ENCODE measurements around the gene HBQ1. TPM values are rescaled to one million over a fixed set of nuclear protein-coding genes. Genes with fewer than 3 reads are reported as not detected.

Gene HBQ1
- total RNA-seq, 1 experiment from 2014 or later = not detected

DNA sequence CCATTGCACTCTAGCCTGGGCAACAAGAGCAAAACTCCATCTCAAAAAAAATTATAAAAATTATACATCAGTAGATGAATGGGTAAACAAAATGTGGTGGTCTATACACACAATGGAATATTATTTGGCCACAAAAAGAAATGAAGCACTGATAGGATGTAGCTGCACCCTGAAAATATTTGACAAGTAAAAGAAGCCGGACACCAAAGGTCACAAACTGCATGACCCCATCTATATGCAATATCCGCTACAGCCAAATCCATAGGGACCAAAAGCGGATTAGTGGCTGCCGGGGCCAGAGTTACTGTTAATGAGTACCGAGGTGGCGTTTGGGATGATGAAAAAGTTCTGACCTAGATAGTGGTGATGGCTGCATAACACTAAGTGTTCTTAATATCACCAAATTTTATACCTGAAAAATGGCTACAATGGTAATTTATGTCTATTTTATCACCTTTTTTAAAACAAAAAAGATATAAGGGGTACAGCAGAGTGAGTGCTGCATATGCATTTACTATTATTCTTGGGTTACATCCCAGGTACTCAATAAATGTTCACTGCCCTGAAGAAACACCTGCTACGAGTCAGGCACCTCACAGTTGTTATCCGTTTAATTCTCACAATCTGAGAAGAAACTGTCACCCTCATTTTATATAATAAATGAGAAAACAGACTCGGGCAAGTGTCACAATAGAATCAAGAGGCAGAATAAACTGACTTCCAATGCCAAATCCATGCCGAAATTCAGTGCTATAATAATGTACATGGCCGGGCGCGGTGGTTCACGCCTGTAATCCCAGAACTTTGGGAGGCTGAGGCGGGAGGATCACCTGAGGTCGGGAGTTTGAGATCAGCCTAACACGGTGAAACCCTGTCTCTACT lies 807 bp upstream of the HBQ1 start:
- peaks cover 5% of the 10 kb centered on the region; the same call in 1 of the 2 replicates for H3K4me1 ChIP-seq (ENCODE audit: insufficient read depth, low read length)
- H3K36me3 ChIP-seq (ENCODE audit: low read depth, low read length) = no peaks in the 10 kb centered on the region
- no peaks in the 10 kb centered on the region for H3K9me2 ChIP-seq (replicated peaks; ENCODE audit: low read length)
- no peak overlapping the region for H3K27ac ChIP-seq (ENCODE audit: low read length)
- ChIA-PET CTCF (no interaction called here), POLR2A (ENCODE audit: unreplicated experiment) (no interaction called here)
- DNase-seq = no peak
- no peak overlapping the region for H3K9ac ChIP-seq (ENCODE audit: low read length)
- TF ChIP-seq EZH2 (IDR thresholded peaks at IDR 0.05; ENCODE audit: low read length, unreplicated experiment) (no peak), EZH2phosphoT487 (IDR thresholded peaks at IDR 0.05; ENCODE audit: borderline replicate concordance, low read length) (no peak)
- TF ChIP-seq, protein P1, sequence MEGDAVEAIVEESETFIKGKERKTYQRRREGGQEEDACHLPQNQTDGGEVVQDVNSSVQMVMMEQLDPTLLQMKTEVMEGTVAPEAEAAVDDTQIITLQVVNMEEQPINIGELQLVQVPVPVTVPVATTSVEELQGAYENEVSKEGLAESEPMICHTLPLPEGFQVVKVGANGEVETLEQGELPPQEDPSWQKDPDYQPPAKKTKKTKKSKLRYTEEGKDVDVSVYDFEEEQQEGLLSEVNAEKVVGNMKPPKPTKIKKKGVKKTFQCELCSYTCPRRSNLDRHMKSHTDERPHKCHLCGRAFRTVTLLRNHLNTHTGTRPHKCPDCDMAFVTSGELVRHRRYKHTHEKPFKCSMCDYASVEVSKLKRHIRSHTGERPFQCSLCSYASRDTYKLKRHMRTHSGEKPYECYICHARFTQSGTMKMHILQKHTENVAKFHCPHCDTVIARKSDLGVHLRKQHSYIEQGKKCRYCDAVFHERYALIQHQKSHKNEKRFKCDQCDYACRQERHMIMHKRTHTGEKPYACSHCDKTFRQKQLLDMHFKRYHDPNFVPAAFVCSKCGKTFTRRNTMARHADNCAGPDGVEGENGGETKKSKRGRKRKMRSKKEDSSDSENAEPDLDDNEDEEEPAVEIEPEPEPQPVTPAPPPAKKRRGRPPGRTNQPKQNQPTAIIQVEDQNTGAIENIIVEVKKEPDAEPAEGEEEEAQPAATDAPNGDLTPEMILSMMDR (conservative IDR thresholded peaks at IDR 0.05; ENCODE audit: low read depth, low read length) = no peak
- H3K79me2 ChIP-seq (ENCODE audit: low read length) = no peaks in the 10 kb centered on the region
- ATAC-seq = no peak
- H3K4me2 ChIP-seq (ENCODE audit: low read length) = no peak overlapping the region
- H3K9me3 ChIP-seq (ENCODE audit: low read length) = no peaks in the 10 kb centered on the region
- no TSS peak for BruUV-seq (replicated peaks)
- H3F3A ChIP-seq (ENCODE audit: low read length, unreplicated experiment) = no peaks in the 10 kb centered on the region
- H3K27me3 ChIP-seq (ENCODE audit: low read length) = peaks cover 17% of the 10 kb centered on the region
- intact Hi-C loops (cut with micrococcal nuclease) = loop anchor here (2.0 kb wide), 1 partner anchor 73 kb away; no protein-coding TSS in a partner anchor
- H4K20me1 ChIP-seq (ENCODE audit: low read length) = no peaks in the 10 kb centered on the region
- H3K4me3 ChIP-seq (ENCODE audit: low read length) = no peak overlapping the region
- no peak overlapping the region for H2AFZ ChIP-seq (ENCODE audit: low read length)

DNA sequence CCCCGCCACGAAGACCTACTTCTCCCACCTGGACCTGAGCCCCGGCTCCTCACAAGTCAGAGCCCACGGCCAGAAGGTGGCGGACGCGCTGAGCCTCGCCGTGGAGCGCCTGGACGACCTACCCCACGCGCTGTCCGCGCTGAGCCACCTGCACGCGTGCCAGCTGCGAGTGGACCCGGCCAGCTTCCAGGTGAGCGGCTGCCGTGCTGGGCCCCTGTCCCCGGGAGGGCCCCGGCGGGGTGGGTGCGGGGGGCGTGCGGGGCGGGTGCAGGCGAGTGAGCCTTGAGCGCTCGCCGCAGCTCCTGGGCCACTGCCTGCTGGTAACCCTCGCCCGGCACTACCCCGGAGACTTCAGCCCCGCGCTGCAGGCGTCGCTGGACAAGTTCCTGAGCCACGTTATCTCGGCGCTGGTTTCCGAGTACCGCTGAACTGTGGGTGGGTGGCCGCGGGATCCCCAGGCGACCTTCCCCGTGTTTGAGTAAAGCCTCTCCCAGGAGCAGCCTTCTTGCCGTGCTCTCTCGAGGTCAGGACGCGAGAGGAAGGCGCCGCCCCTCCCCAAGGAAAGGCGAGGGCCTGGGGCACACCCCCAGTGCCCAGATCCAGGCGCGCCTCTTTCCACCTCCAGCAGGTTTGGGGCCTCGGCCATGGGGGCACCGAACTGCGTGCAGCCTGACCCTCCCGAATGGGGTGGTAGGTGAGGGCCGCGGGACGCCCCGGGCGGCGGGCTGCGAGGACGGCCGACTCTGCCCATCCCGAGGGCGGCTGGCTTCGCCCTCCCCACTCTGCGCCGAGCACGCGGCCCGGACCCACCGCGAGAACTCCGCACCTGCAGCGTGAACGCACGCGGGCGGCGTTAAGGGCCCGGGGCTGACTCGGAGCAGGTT lies 664 bp downstream of the HBQ1 start:
- peak overlapping the region; percentile 81 for H2AFZ ChIP-seq (ENCODE audit: low read length)
- no peaks in the 10 kb centered on the region for H3K9me2 ChIP-seq (replicated peaks; ENCODE audit: low read length)
- H4K20me1 ChIP-seq (ENCODE audit: low read length) = no peaks in the 10 kb centered on the region
- intact Hi-C loops (cut with micrococcal nuclease) = loop anchor here (2.0 kb wide), 1 partner anchor 74 kb away; no protein-coding TSS in a partner anchor
- no TSS peak for BruUV-seq (replicated peaks)
- no peaks in the 10 kb centered on the region for H3K36me3 ChIP-seq (ENCODE audit: low read depth, low read length)
- H3K27ac ChIP-seq (ENCODE audit: low read length) = no peak overlapping the region
- H3K4me2 ChIP-seq (ENCODE audit: low read length) = peak overlapping the region; percentile 76
- H3K9me3 ChIP-seq (ENCODE audit: low read length) = no peaks in the 10 kb centered on the region
- no peak overlapping the region for H3K9ac ChIP-seq (ENCODE audit: low read length)
- POLR2A ChIA-PET (ENCODE audit: unreplicated experiment) = no interaction called here
- TF ChIP-seq EZH2phosphoT487 (IDR thresholded peaks at IDR 0.05; ENCODE audit: borderline replicate concordance, low read length) (no peak), EZH2 (IDR thresholded peaks at IDR 0.05; ENCODE audit: low read length, unreplicated experiment) (no peak)
- TF ChIP-seq, protein P1 (conservative IDR thresholded peaks at IDR 0.05; ENCODE audit: low read depth, low read length) = no peak
- DNase-seq (no peak), ATAC-seq (peak; percentile 73)
- peaks cover 10% of the 10 kb centered on the region for H3K27me3 ChIP-seq (ENCODE audit: low read length)
- H3F3A ChIP-seq (ENCODE audit: low read length, unreplicated experiment) = no peaks in the 10 kb centered on the region
- CTCF ChIA-PET = interaction anchor here (0.8 kb wide), 1 partner anchor 74 kb away, joined by 3 read pairs; no protein-coding TSS in a partner anchor
- no peaks in the 10 kb centered on the region for H3K79me2 ChIP-seq (ENCODE audit: low read length)
- peak overlapping the region; percentile 42 for H3K4me3 ChIP-seq (ENCODE audit: low read length)
- peaks cover 5% of the 10 kb centered on the region; the same call in 1 of the 2 replicates for H3K4me1 ChIP-seq (ENCODE audit: insufficient read depth, low read length)
